Upper lobe of left lung (tissue), 6 donors: ENCODE data around the gene SLC22A12. TPM values are rescaled to one million over a fixed set of nuclear protein-coding genes. Genes with fewer than 3 reads are reported as not detected.

Source experiments
- ATAC-seq, 2 donors: fragments of 200-7000 bp; cut with Tn5 transposase; one replicate each; pipeline ENCODE4 v1.9.1; 2022; ENCODE audit warnings: mild to moderate bottlenecking in 2 of 2, moderate library complexity in 2 of 2; ENCODE audit not compliant: low FRiP score in 2 of 2
- DNase-seq, 2 donors: peaks; one replicate each; pipeline ENCODE4 v3.0.0-alpha.2; 2019 to 2020
- H3K27ac ChIP-seq, 4 donors: fragments of 200-600 bp; sonication (generic); one replicate each; pipeline ENCODE4 v1.5.1; 2016 to 2019
- H3K27me3 ChIP-seq, 4 donors: fragments of 200-600 bp; sonication (generic); one replicate each; pipeline ENCODE4 v1.5.1; 2017 to 2019
- H3K36me3 ChIP-seq, 4 donors: fragments of 200-600 bp; sonication (generic); one replicate each; pipeline ENCODE4 v1.5.1; 2016 to 2019
- H3K4me1 ChIP-seq, 4 donors: fragments of 200-600 bp; sonication (generic); one replicate each; pipeline ENCODE4 v1.5.1; 2018 to 2019
- H3K4me3 ChIP-seq, 4 donors: fragments of 200-600 bp; sonication (generic); one replicate each; pipeline ENCODE4 v1.5.1; 2017 to 2019; ENCODE audit warnings: mild to moderate bottlenecking in 2 of 4, moderate library complexity in 1 of 4
- H3K9me3 ChIP-seq, 4 donors: fragments of 200-600 bp; sonication (generic); one replicate each; pipeline ENCODE4 v1.5.1; 2018 to 2019
- EP300 ChIP-seq, 4 donors: sonication (generic); formaldehyde crosslinking; IDR thresholded peaks; one replicate each; pipeline ENCODE4 v1.5.1; 2017; ENCODE audit warnings: antibody characterized with exemption in 4 of 4, control low read depth in 2 of 4
- POLR2A ChIP-seq, 4 donors: fragments of 450-650 bp; IDR thresholded peaks; one replicate each; pipeline ENCODE4 v1.5.1; 2016 to 2017; ENCODE audit warnings: antibody characterized with exemption in 4 of 4, mild to moderate bottlenecking in 2 of 4
- POLR2AphosphoS5 ChIP-seq, 2 donors: sonication (generic); formaldehyde crosslinking; IDR thresholded peaks; one replicate each; pipeline ENCODE4 v1.5.1; 2017; ENCODE audit warnings: antibody characterized with exemption in 2 of 2
- WGBS, 2 donors: methylation state at CpG; one replicate each; pipeline ENCODE4 v1.1.5; 2017 to 2018; 5-methylcytosine and 5-hydroxymethylcytosine counted together
- total RNA-seq, 6 donors: library from RNA; depleted of rRNA in 4 of 6; stranded (reverse); fragments of >200 nt in 4 of 6; gene quantifications; one replicate each; pipeline versions ENCODE4 v1.1.0 to v1.2.1, GENCODE V29; 2016 to 2021
- TF ChIP-seq, protein P1 (sequence below), 6 experiments: fragments of 450-650 bp in 4 of 6; fragments of 200-600 bp in 2 of 6; sonication (generic) in 2 of 6; IDR thresholded peaks; one replicate each; pipeline ENCODE4 v1.5.1; 2016 to 2019; ENCODE audit warnings: antibody characterized with exemption in 6 of 6
- donor health status: DM: no; HTN: no; CAD: no; lungs with moderate emphysema.
- donor health status: DM: no; HTN: yes; CAD: no; lungs with severe emphysema.

SLC22A12 gene
- total RNA-seq, 6 donors from 2014 or later: not detected

DNA sequence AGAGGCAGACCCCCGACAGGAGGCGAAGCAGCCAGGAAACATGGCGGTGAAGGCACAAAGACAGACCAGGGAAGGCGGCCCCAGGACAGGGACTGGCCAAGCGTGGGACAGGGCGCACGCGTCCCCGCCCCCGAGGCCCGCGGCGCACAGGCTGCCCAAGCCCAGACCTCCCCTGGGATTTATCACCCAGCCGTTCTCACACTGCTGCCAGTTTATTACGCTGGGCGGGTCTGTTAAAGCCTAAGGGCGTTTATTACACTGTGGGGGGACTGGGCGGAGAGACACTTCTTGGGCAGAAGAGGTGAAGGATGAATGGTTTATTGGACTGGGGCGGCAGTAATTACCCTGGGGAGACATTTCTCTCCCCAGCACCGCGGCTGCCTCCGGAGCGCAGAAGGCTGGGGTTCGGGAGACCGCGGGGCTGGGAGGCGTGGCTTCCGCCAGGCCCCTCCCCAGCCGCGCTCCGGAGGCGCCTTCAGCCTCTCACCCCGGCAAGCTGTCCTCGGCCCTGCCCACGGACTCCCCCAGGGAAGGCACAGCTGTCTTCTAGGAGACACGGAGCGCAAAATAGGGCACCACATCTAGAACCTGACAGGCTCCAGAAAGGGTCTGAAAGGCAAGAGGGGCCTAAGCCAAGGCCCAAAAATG is 47.1 kb downstream of the SLC22A12 start:
- H3K4me1 ChIP-seq: peaks cover 3 to 19% (median 4%) of the 10 kb centered on the region in 4 donors
- no peaks in the 10 kb centered on the region for H3K9me3 ChIP-seq
- TF ChIP-seq POLR2A (IDR thresholded peaks at IDR 0.05): no peak
- TF ChIP-seq, protein P1, sequence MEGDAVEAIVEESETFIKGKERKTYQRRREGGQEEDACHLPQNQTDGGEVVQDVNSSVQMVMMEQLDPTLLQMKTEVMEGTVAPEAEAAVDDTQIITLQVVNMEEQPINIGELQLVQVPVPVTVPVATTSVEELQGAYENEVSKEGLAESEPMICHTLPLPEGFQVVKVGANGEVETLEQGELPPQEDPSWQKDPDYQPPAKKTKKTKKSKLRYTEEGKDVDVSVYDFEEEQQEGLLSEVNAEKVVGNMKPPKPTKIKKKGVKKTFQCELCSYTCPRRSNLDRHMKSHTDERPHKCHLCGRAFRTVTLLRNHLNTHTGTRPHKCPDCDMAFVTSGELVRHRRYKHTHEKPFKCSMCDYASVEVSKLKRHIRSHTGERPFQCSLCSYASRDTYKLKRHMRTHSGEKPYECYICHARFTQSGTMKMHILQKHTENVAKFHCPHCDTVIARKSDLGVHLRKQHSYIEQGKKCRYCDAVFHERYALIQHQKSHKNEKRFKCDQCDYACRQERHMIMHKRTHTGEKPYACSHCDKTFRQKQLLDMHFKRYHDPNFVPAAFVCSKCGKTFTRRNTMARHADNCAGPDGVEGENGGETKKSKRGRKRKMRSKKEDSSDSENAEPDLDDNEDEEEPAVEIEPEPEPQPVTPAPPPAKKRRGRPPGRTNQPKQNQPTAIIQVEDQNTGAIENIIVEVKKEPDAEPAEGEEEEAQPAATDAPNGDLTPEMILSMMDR (IDR thresholded peaks at IDR 0.05): no peak
- TF ChIP-seq EP300 (IDR thresholded peaks at IDR 0.05): no peak
- TF ChIP-seq POLR2AphosphoS5 (IDR thresholded peaks at IDR 0.05): no peak
- no peaks in the 10 kb centered on the region for H3K36me3 ChIP-seq
- H3K27me3 ChIP-seq: peaks cover 0 to 23% (median 11%) of the 10 kb centered on the region in 4 donors
- DNase-seq (no peak), ATAC-seq (no peak)
- no peak overlapping the region for H3K27ac ChIP-seq
- no peak overlapping the region for H3K4me3 ChIP-seq
- WGBS, 2 donors: 32 to 38% methylated on average over 11 to 32 of the region's 37 CpGs

DNA sequence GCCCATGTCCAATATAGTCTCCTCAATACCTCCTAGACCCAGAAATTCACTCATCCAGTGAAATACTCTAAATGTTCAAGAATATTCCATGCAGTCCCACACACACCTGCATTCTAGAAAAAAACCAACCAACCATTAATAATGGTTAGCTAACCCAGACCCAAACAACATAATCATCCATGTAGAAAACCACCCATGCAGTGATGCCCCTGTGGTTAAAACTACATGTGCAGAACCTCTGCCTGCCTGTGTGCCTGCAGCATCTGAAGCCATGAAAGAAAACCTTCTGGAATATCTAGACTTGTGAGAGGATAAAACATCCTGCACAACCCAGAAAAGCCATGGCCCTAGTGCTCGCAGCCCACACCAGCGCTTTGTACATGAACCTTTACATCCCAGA is 47.8 kb downstream of the SLC22A12 start:
- H3K36me3 ChIP-seq: no peaks in the 10 kb centered on the region
- H3K9me3 ChIP-seq: no peaks in the 10 kb centered on the region
- peaks cover 5 to 26% (median 9%) of the 10 kb centered on the region in 4 donors for H3K4me1 ChIP-seq
- peaks cover 0 to 29% (median 16%) of the 10 kb centered on the region in 4 donors for H3K27me3 ChIP-seq
- WGBS, 2 donors: 94 to 100% methylated on average over 2 of the region's 2 CpGs
- ATAC-seq: no peak
- no peak for DNase-seq
- H3K4me3 ChIP-seq: no peak overlapping the region
- no peak for TF ChIP-seq EP300 (IDR thresholded peaks at IDR 0.05)
- TF ChIP-seq, protein P1 (IDR thresholded peaks at IDR 0.05): no peak
- no peak for TF ChIP-seq POLR2A (IDR thresholded peaks at IDR 0.05)
- no peak overlapping the region for H3K27ac ChIP-seq

DNA sequence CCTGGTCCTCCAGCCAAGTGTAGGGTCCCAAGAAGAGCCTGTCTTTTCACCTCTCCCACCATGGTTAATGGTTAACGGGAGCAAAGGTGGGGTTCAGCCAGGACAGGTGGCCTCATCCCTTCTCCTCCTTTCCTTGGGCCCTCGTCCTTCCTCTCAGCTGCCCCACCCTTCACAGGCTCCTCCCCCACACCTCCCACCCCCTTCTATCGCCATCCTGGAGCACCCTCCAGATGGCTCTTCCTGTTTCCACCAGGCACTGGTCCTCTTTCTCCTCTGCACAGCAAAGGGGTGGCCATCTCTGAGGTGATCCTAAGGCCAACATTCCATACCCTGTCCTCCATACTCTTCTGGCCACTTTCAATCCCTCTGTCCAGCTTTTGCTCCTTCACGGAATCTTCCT is 48.9 kb downstream of the SLC22A12 start:
- Histone ChIP-seq H3K4me3 (no peak overlapping the region), H3K9me3 (no peaks in the 10 kb centered on the region), H3K27me3 (peaks cover 0 to 35% (median 19%) of the 10 kb centered on the region in 4 donors), H3K27ac (no peak overlapping the region), H3K36me3 (no peaks in the 10 kb centered on the region), H3K4me1 (peaks cover 5 to 26% (median 9%) of the 10 kb centered on the region in 4 donors)
- no peak for DNase-seq
- ATAC-seq: no peak
- WGBS, 2 donors: 64 to 79% methylated on average over 4 of the region's 4 CpGs
- TF ChIP-seq EP300 (IDR thresholded peaks at IDR 0.05) (no peak), POLR2AphosphoS5 (IDR thresholded peaks at IDR 0.05) (no peak), POLR2A (IDR thresholded peaks at IDR 0.05) (no peak)
- TF ChIP-seq, protein P1 (IDR thresholded peaks at IDR 0.05): no peak

DNA sequence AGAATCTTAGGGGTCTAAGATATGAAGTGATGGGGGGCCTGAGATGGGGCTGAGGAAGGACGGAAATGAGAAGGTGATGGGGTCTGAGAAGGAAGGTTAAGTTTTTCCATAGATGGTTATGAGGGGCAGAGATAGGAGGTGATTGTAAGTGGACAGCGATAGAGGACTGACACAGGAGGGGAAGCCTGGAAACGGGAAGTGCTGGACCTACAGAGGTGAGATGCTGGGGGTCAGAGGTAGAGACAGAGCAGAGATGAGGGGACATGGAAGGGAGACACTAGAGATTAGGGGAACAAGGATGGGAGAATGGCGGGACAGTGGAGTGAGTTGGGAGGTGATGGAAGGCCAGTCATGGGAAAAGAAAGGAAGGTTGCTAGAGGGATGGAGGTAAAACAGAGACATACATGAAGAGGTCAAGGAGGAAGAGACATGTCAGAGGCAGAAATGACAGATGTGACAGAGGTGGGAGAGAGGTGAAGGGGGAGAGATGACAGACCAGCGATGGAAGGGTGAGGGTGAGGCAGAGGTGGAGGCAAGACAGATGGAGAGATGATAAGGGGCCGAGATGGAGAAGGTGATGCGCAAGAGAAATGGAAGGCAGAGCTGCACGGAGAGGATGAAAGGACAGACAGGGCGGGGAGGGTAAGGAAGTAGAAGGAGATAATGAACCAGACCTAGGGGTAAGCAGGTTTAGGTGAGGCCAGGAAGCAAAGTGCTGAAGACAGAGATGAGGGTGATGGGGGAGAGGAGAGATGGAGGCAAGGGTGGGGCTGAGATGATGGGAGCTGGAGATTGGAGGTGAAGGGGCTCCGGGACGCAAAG is 50.8 kb downstream of the SLC22A12 start:
- 48 to 49% methylated on average over 11 of the region's 11 CpGs for WGBS, 2 donors
- Histone ChIP-seq H3K27ac (no peak overlapping the region), H3K36me3 (no peaks in the 10 kb centered on the region), H3K4me3 (no peak overlapping the region), H3K27me3 (peaks cover 0 to 35% (median 19%) of the 10 kb centered on the region in 4 donors), H3K4me1 (peaks cover 5 to 26% (median 9%) of the 10 kb centered on the region in 4 donors), H3K9me3 (no peaks in the 10 kb centered on the region)
- no peak for DNase-seq
- no peak for ATAC-seq
- TF ChIP-seq, protein P1 (IDR thresholded peaks at IDR 0.05): no peak
- TF ChIP-seq POLR2A (IDR thresholded peaks at IDR 0.05): no peak
- TF ChIP-seq EP300 (IDR thresholded peaks at IDR 0.05): no peak
- TF ChIP-seq POLR2AphosphoS5 (IDR thresholded peaks at IDR 0.05): no peak
